ENCODE measurements around the gene HIRA. TPM values are rescaled to one million over a fixed set of nuclear protein-coding genes. Genes with fewer than 3 reads are reported as not detected.

The HIRA gene
- total and polyA plus RNA-seq, 2 of the 8 experiments (the other 6 are each of a cell fraction or from before 2014, with no cell fraction given) = 34.9 to 67.2 TPM

- Histone ChIP-seq H3K4me2 (ENCODE audit: insufficient read depth in 1 of 2, low read depth in 2 of 2, low read length in 2 of 2) (no peak overlapping the region), H3K27me3 (replicated peaks in 1 of 4; ENCODE audit: control insufficient read depth in 3 of 4, extremely low read depth in 1 of 4, insufficient read depth in 3 of 4, low read length in 3 of 4) (no peaks in the 10 kb centered on the region), H3K4ac (replicated peaks; ENCODE audit: insufficient read length, low read depth, low read length) (no peak overlapping the region), H3K79me1 (ENCODE audit: low read depth, low read length) (no peaks in the 10 kb centered on the region; the same call in 1 of the 2 replicates), H3K4me3 (ENCODE audit: extremely low read depth in 1 of 4, insufficient read depth in 2 of 4, low read depth in 3 of 4, low read length in 4 of 4) (no peak overlapping the region), H2AFZ (ENCODE audit: low read length) (no peak overlapping the region), H3K9ac (replicated peaks in 1 of 4; ENCODE audit: extremely low read depth in 1 of 4, low read depth in 3 of 4, low read length in 3 of 4) (no peak overlapping the region), H3K4me1 (replicated peaks in 1 of 4; ENCODE audit: control insufficient read depth in 3 of 4, insufficient read depth in 4 of 4, low read length in 3 of 4) (no peaks in the 10 kb centered on the region), H3K23ac (ENCODE audit: insufficient read length) (no peak overlapping the region), H4K20me1 (replicated peaks in 1 of 2; ENCODE audit: control insufficient read depth in 1 of 2, insufficient read depth in 2 of 2, low read length in 2 of 2) (peaks cover 5 to 13% of the 10 kb centered on the region in 2 experiments), H4K8ac (ENCODE audit: extremely low read depth, insufficient read depth, low read length) (no peak overlapping the region), H3K56ac (replicated peaks; ENCODE audit: insufficient read length, low read depth, low read length) (no peak overlapping the region), H2BK120ac (replicated peaks; ENCODE audit: low read depth, low read length) (no peak overlapping the region), H2BK5ac (ENCODE audit: low read depth, low read length) (no peak overlapping the region; the same call in 1 of the 2 replicates), H3K18ac (ENCODE audit: extremely low read depth, low read length) (no peak overlapping the region), H3K36me3 (ENCODE audit: control insufficient read depth in 2 of 4, insufficient read depth in 4 of 4, low read length in 3 of 4) (peaks cover 29 to 69% (median 52%) of the 10 kb centered on the region in 4 experiments), H2BK12ac (ENCODE audit: low read depth, low read length) (no peak overlapping the region), H2BK15ac (ENCODE audit: low read length) (no peak overlapping the region), H4K5ac (ENCODE audit: insufficient read length, low read depth, low read length) (no peak overlapping the region), H4K91ac (replicated peaks; ENCODE audit: insufficient read length, low read length) (no peak overlapping the region), H2AK5ac (ENCODE audit: low read depth, low read length) (no peak overlapping the region), H2BK20ac (ENCODE audit: low read length) (no peak overlapping the region), H3K9me3 (ENCODE audit: insufficient read depth in 2 of 2, low read depth in 1 of 2, low read length in 1 of 2) (no peaks in the 10 kb centered on the region), H3K27ac (ENCODE audit: low read depth, low read length) (no peak overlapping the region), H3K23me2 (ENCODE audit: low read depth, low read length) (no peaks in the 10 kb centered on the region), H3K14ac (ENCODE audit: insufficient read length) (no peak overlapping the region), H3K79me2 (ENCODE audit: control insufficient read depth in 1 of 2, insufficient read depth in 2 of 2, low read length in 2 of 2) (no peaks in the 10 kb centered on the region)
- FAIRE-seq (no peak), DNase-seq (ENCODE audit: low read depth in 1 of 2, low spot score in 2 of 2) (no peak)
- 90% methylated on average over 14 of the region's 14 CpGs; no CpG with 5 or more reads in 1 of the 2 experiments for WGBS, 2 experiments (ENCODE audit: extremely low coverage in 1 of 2, insufficient coverage in 1 of 2, insufficient read length in 1 of 2, insufficient replicate concordance in 2 of 2, low coverage in 1 of 2, low lambda C conversion rate in 2 of 2, missing lambda C conversion rate in 1 of 2)
- ChIA-PET POLR2A (ENCODE audit: partially characterized antibody) (no interaction called here), CTCF (ENCODE audit: partially characterized antibody) (no interaction called here)
- no peak for TF ChIP-seq TEAD4 (IDR thresholded peaks at IDR 0.05; ENCODE audit: low read depth, low read length)
- TF ChIP-seq ZNF274 (IDR thresholded peaks at IDR 0.05; ENCODE audit: borderline replicate concordance, extremely low read depth, low read length) = no peak
- TF ChIP-seq SIN3A (conservative IDR thresholded peaks at IDR 0.05 in 1 of 2, IDR thresholded peaks at IDR 0.05 in 1 of 2; ENCODE audit: low read depth in 1 of 2, low read length in 2 of 2) = no peak
- TF ChIP-seq HDAC2 (IDR thresholded peaks at IDR 0.05; ENCODE audit: borderline replicate concordance in 1 of 2, low read depth in 2 of 2, low read length in 2 of 2) = no peak
- TF ChIP-seq CTBP2 (IDR thresholded peaks at IDR 0.05; ENCODE audit: borderline replicate concordance, insufficient read depth, insufficient read length, low read length) = no peak
- TF ChIP-seq SP4 (IDR thresholded peaks at IDR 0.05; ENCODE audit: low read length) = no peak
- no peak for TF ChIP-seq POLR2A (IDR thresholded peaks at IDR 0.05; ENCODE audit: control extremely low read depth in 1 of 2, low read depth in 2 of 2, low read length in 2 of 2)
- no peak for TF ChIP-seq BCL11A (IDR thresholded peaks at IDR 0.05; ENCODE audit: low read depth in 2 of 2, low read length in 2 of 2)
- TF ChIP-seq CREB1 (IDR thresholded peaks at IDR 0.05) = no peak
- TF ChIP-seq CBX8 (IDR thresholded peaks at IDR 0.05; ENCODE audit: borderline replicate concordance, low read depth, low read length) = no peak
- no peak for TF ChIP-seq POU5F1 (IDR thresholded peaks at IDR 0.05; ENCODE audit: low read depth, low read length)
- no peak for TF ChIP-seq SAP30 (IDR thresholded peaks at IDR 0.05; ENCODE audit: insufficient read depth, insufficient replicate concordance, low read length)
Measured at GRCh38 chr22:19357270-19358105, 74.0 kb downstream of the HIRA start.
